SU-DHL-6 (cell line): ENCODE results near the gene KCTD6.

Experiments used
- CTCF ChIP-seq: fragments of 200-600 bp; sonication (generic); IDR thresholded peaks from one replicate; pipeline ENCODE4 v1.5.1; 2017; ENCODE audit warnings: antibody characterized with exemption, mild to moderate bottlenecking, low read length, moderate library complexity; ENCODE audit not compliant: insufficient read depth, poor library complexity, severe bottlenecking
- EZH2phosphoT487 ChIP-seq: fragments of 200-600 bp; sonication (generic), shearing (Covaris generic); conservative IDR thresholded peaks from 2 replicates; pipeline ENCODE4 v1.6.1; 2018; ENCODE audit warnings: mild to moderate bottlenecking, antibody characterized with exemption, low read length, moderate library complexity, mixed read lengths

GRCh38 chr3:58496206-58496857 lies 4.4 kb downstream of the KCTD6 start:
- no peak for TF ChIP-seq CTCF
- TF ChIP-seq EZH2phosphoT487 = no peak
